H1 (cell line): Measurements from ENCODE around the gene TMEM250. TPM values are rescaled to one million over a fixed set of nuclear protein-coding genes. Genes with fewer than 3 reads are reported as not detected.

ENCODE experiments used
- ASH2L ChIP-seq: fragments of 200-600, 300-600 bp; sonication (generic); IDR thresholded peaks from one replicate; pipeline ENCODE4 v1.7.1; 2017; ENCODE audit warnings: low read length
- CEBPB ChIP-seq: IDR thresholded peaks from 2 replicates; pipeline ENCODE4 v1.6.1; 2012; ENCODE audit warnings: low read depth, low read length
- CHD1 ChIP-seq: IDR thresholded peaks from 2 replicates; pipeline ENCODE4 v1.6.1; 2012; ENCODE audit warnings: low read depth, low read length, improper control_type of control experiment
- FOSL1 ChIP-seq: IDR thresholded peaks from 2 replicates; pipeline ENCODE4 v1.6.1; 2011; ENCODE audit warnings: mild to moderate bottlenecking, low read depth, low read length, moderate library complexity; ENCODE audit not compliant: insufficient read depth
- HDAC2 ChIP-seq, 2 experiments: fragments of 300-600 bp in 1 of 2; sonication (generic) in 1 of 2; IDR thresholded peaks; 2 replicates each; pipeline ENCODE4 v1.6.1; 2011 to 2012; ENCODE audit warnings: low read depth in 2 of 2, low read length in 2 of 2, mild to moderate bottlenecking in 2 of 2, moderate library complexity in 2 of 2, borderline replicate concordance in 1 of 2, inconsistent platforms in 1 of 2
- MAFK ChIP-seq: IDR thresholded peaks from 2 replicates; pipeline ENCODE4 v1.6.1; 2012; ENCODE audit warnings: low read depth, mild to moderate bottlenecking, improper control_type of control experiment, low read length
- PHF8 ChIP-seq: fragments of 200-600 bp; sonication (generic); conservative IDR thresholded peaks from 2 replicates; pipeline ENCODE4 v1.7.1; 2012; ENCODE audit warnings: low read depth, mild to moderate bottlenecking, inconsistent platforms, low read length, moderate library complexity
- POU5F1 ChIP-seq: IDR thresholded peaks from 2 replicates; pipeline ENCODE4 v1.6.1; 2011; ENCODE audit warnings: low read depth, mild to moderate bottlenecking, low read length, moderate library complexity
- polyA plus RNA-seq, 7 experiments: library from polyadenylated mRNA; depleted of rRNA in 3 of 7; stranded (reverse) in 5 of 7; unstranded in 2 of 7; fragments of >200 nt in 5 of 7; fragments of 200-250 nt in 2 of 7; gene quantifications; 1 replicate in 5 of 7; 2 replicates in 1 of 7; 4 replicates in 1 of 7; pipeline versions ENCODE4 v1.2.1 to v1.2.3, GENCODE V29; 2011 to 2013; ENCODE audit warnings: missing spikeins in 2 of 7, mixed read lengths in 2 of 7
- total RNA-seq: library from RNA; stranded (reverse); fragmentation: NEBNext Ultra II Directional; extraction: Animal tissue kit (Norgen Biotek cat#: 25700); gene quantifications from 2 replicates; pipeline ENCODE4 v1.2.1, GENCODE V29; 2021
- TF ChIP-seq, protein P1 (sequence below): IDR thresholded peaks from 2 replicates; pipeline ENCODE4 v1.6.1; 2012; ENCODE audit warnings: inconsistent platforms

The TMEM250 gene
- total and polyA plus RNA-seq, 2 of the 8 experiments (the other 6 are each of a cell fraction or from before 2014, with no cell fraction given) = 22.3 to 34.9 TPM

DNA sequence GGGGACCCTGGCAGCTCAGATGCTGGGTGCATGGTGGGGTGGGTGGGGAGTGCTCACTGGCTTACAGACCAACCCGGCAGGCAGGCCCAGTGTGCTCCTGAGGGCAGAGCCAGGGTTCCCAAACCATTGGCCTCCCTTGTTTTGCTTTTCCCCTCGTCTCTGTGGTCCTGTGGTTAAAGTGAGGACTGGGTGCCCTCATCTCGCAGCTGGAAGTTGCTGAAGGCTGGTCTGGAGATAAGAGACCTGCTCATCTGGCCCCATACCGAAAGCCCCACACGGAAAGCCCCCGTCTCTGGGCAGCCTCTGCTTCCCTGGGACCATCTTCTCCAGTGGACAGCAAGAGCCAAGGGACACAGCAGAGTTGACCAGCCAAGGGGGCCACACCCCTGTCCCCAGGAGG, 13.8 kb downstream of the TMEM250 start (continued):
- TF ChIP-seq, protein P1, sequence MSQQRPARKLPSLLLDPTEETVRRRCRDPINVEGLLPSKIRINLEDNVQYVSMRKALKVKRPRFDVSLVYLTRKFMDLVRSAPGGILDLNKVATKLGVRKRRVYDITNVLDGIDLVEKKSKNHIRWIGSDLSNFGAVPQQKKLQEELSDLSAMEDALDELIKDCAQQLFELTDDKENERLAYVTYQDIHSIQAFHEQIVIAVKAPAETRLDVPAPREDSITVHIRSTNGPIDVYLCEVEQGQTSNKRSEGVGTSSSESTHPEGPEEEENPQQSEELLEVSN = no peak
- no peak for TF ChIP-seq POU5F1
- no peak for TF ChIP-seq CHD1
- no peak for TF ChIP-seq FOSL1
- no peak for TF ChIP-seq HDAC2 (IDR thresholded peaks at IDR 0.05; ENCODE audit: borderline replicate concordance in 1 of 2, low read depth in 2 of 2, low read length in 2 of 2)
- no peak for TF ChIP-seq ASH2L
- TF ChIP-seq CEBPB = no peak
- TF ChIP-seq MAFK = no peak
- no peak for TF ChIP-seq PHF8
